Kidney (tissue), 14 donors: ENCODE results near the gene RNU6-9. TPM values are rescaled to one million over a fixed set of nuclear protein-coding genes. Genes with fewer than 3 reads are reported as not detected.

Experiments
- DNase-seq, 5 donors: peaks; one replicate each; pipeline ENCODE4 v3.0.0-alpha.2; 2013 to 2020
- FAIRE-seq: peaks from 2 replicates; lab custom pipeline; 2012; peaks lifted over from hg19 to GRCh38; lab: Jason Lieb, UNC
- H3K27ac ChIP-seq, 2 donors: one replicate each; pipeline ENCODE4 v1.7.0; 2013; ENCODE audit warnings: low read depth in 2 of 2, low read length in 2 of 2, inconsistent platforms in 1 of 2
- H3K27me3 ChIP-seq: one replicate; pipeline ENCODE4 v1.7.1; 2013; ENCODE audit warnings: low read length, inconsistent platforms; ENCODE audit not compliant: control insufficient read depth, insufficient read depth
- H3K36me3 ChIP-seq, 3 donors: one replicate each; pipeline versions ENCODE4 v1.7.0 to v1.7.1; 2013; ENCODE audit warnings: low read length in 3 of 3, control low read depth in 1 of 3, inconsistent platforms in 1 of 3; ENCODE audit not compliant: insufficient read depth in 3 of 3, control insufficient read depth in 2 of 3
- H3K4me1 ChIP-seq, 3 donors: one replicate each; pipeline versions ENCODE4 v1.7.0 to v1.7.1; 2013; ENCODE audit warnings: low read length in 3 of 3, inconsistent platforms in 1 of 3, low read depth in 1 of 3; ENCODE audit not compliant: control insufficient read depth in 2 of 3, insufficient read depth in 2 of 3
- H3K4me3 ChIP-seq, 3 donors: one replicate each; pipeline versions ENCODE4 v1.7.0 to v1.8.1; 2013; ENCODE audit warnings: low read length in 3 of 3, control low read depth in 1 of 3, inconsistent platforms in 1 of 3
- H3K9ac ChIP-seq, 3 donors: one replicate each; pipeline versions ENCODE4 v1.7.0 to v1.7.1; 2013; ENCODE audit warnings: low read length in 3 of 3, control low read depth in 1 of 3, inconsistent platforms in 1 of 3
- H3K9me3 ChIP-seq, 3 donors: one replicate each; pipeline versions ENCODE4 v1.7.0 to v1.7.1; 2013; ENCODE audit warnings: low read length in 3 of 3, control low read depth in 1 of 3, inconsistent platforms in 1 of 3; ENCODE audit not compliant: control insufficient read depth in 2 of 3, insufficient read depth in 1 of 3
- CTCF ChIP-seq: IDR thresholded peaks from 3 replicates; pipeline ENCODE4 v1.5.1; 2012; ENCODE audit warnings: mild to moderate bottlenecking, moderate library complexity, borderline replicate concordance; ENCODE audit not compliant: insufficient read depth; ENCODE audit errors: extremely low read depth
- intact Hi-C: fragments of 100-400 bp; cut with DNase I; formaldehyde crosslinking; loops from one replicate; pipeline ENCODE4 v1.11.1; 2022
- polyA plus RNA-seq: library from polyadenylated mRNA; stranded (reverse); fragments of 350-450 nt; fragmentation: Illumina TruSeq; extraction: RNeasy Lipid Tissue Mini Kit (QIAGEN cat#74804); gene quantifications from one replicate; pipeline ENCODE4 v1.2.3, GENCODE V29; 2014; ENCODE audit warnings: low read depth, low replicate concordance; ENCODE audit not compliant: insufficient read depth
- total RNA-seq: library from RNA; stranded (reverse); fragmentation: NEBNext Ultra II Directional; extraction: Animal tissue kit (Norgen Biotek cat#: 25700); gene quantifications from one replicate; pipeline ENCODE4 v1.2.1, GENCODE V29; 2021
- donor health status: control.
- donor health status: control.
- donor health status: control.
- donor health status: control.
- donor health status: control.
- donor health status: DM: yes; HTN: yes; CAD: no.
- donor health status: Normal renal cell carcinoma (clear cell type).

RNU6-9 gene
- total and polyA plus RNA-seq, 2 donors from 2014 or later: not detected

- H3K9ac ChIP-seq: no peak overlapping the region
- DNase-seq: peak in 4 of 5 donors; percentile 66 to 92 (median 74)
- peaks cover 0 to 10% (median 0%) of the 10 kb centered on the region in 3 donors for H3K4me1 ChIP-seq
- no peaks in the 10 kb centered on the region for H3K27me3 ChIP-seq
- TF ChIP-seq CTCF: no peak
- intact Hi-C loops: no loop called here
- no peaks in the 10 kb centered on the region for H3K36me3 ChIP-seq
- H3K27ac ChIP-seq: no peak overlapping the region
- FAIRE-seq: no peak
- no peak overlapping the region for H3K4me3 ChIP-seq
- H3K9me3 ChIP-seq: no peaks in the 10 kb centered on the region
Observed at GRCh38 chr19:862581-863314, 30.5 kb upstream of the RNU6-9 start.

- Histone ChIP-seq H3K36me3 (peaks cover 0 to 4% (median 0%) of the 10 kb centered on the region in 3 donors), H3K9me3 (no peaks in the 10 kb centered on the region), H3K27me3 (no peaks in the 10 kb centered on the region), H3K9ac (no peak overlapping the region), H3K4me1 (peaks cover 0 to 10% (median 0%) of the 10 kb centered on the region in 3 donors), H3K27ac (no peak overlapping the region), H3K4me3 (no peak overlapping the region)
- DNase-seq: no peak
- FAIRE-seq: no peak
- no peak for TF ChIP-seq CTCF
- intact Hi-C loops: no loop called here
Observed at GRCh38 chr19:863315-863620, 30.0 kb upstream of the RNU6-9 start.

- no peak for TF ChIP-seq CTCF
- intact Hi-C loops: no loop called here
- FAIRE-seq (no peak), DNase-seq (no peak)
- Histone ChIP-seq H3K9ac (no peak overlapping the region), H3K9me3 (no peaks in the 10 kb centered on the region), H3K27ac (no peak overlapping the region), H3K4me1 (peaks cover 0 to 7% (median 0%) of the 10 kb centered on the region in 3 donors), H3K36me3 (peaks cover 0 to 4% (median 0%) of the 10 kb centered on the region in 3 donors), H3K27me3 (no peaks in the 10 kb centered on the region), H3K4me3 (no peak overlapping the region)
Observed at GRCh38 chr19:866769-867300, 26.4 kb upstream of the RNU6-9 start.
